Measurements from ENCODE around the gene APLP2. TPM values are rescaled to one million over a fixed set of nuclear protein-coding genes. Genes with fewer than 3 reads are reported as not detected.

Gene APLP2
- polyA plus RNA-seq, 1 donor from 2014 or later: 226 TPM

DNA sequence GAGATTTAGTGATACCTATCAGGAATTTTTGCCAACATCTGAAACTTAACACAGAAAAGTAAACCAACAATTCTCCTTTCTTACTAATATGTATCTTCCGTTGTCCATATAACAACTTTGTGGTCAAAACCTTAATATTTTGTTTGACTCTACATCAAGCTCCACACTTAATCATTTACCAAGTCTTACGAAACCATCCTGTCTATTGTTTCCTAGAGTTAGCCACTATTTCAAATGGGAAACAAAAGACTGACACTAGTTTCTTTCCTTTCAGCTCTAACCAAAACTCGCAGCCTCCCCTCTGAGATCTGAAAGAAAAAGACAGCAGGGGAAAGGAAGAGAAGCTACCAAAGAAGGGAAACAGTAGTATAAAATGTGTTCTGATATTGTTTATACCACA is 40.6 kb upstream of the APLP2 start:
- Histone ChIP-seq H3K9ac (ENCODE audit: low read length) (no peak overlapping the region), H3F3A (ENCODE audit: insufficient read depth, low read length, poor library complexity, severe bottlenecking) (no peaks in the 10 kb centered on the region), H3K27ac (ENCODE audit: low read length) (no peak overlapping the region), H3K9me2 (ENCODE audit: insufficient read depth, low read length) (no peaks in the 10 kb centered on the region), H3K79me2 (replicated peaks; ENCODE audit: insufficient read depth, low read length) (no peaks in the 10 kb centered on the region), H2AFZ (ENCODE audit: low read depth, low read length) (no peak overlapping the region), H3K9me3 (ENCODE audit: low read length) (no peaks in the 10 kb centered on the region), H3K36me3 (ENCODE audit: insufficient read depth, low read length) (no peaks in the 10 kb centered on the region), H3K4me2 (ENCODE audit: low read length) (no peak overlapping the region), H3K4me3 (ENCODE audit: low read length) (no peak overlapping the region), H4K20me1 (ENCODE audit: insufficient read depth) (no peaks in the 10 kb centered on the region), H3K27me3 (ENCODE audit: insufficient read depth, low read depth, low read length) (no peaks in the 10 kb centered on the region)
- TF ChIP-seq EP300 (conservative IDR thresholded peaks at IDR 0.05; ENCODE audit: poor library complexity, severe bottlenecking) (no peak), RAD21 (conservative IDR thresholded peaks at IDR 0.05) (no peak)

GRCh38 chr11:130031056-130031455 is 38.6 kb upstream of the APLP2 start:
- no peak for TF ChIP-seq REST (IDR thresholded peaks at IDR 0.05; ENCODE audit: borderline replicate concordance)
- no peak for TF ChIP-seq RAD21 (conservative IDR thresholded peaks at IDR 0.05)
- no peak for TF ChIP-seq EP300 (conservative IDR thresholded peaks at IDR 0.05; ENCODE audit: poor library complexity, severe bottlenecking)
- no peak for TF ChIP-seq EZH2 (IDR thresholded peaks at IDR 0.05; ENCODE audit: borderline replicate concordance, insufficient read depth, low read length, poor library complexity, severe bottlenecking)
- no peak for TF ChIP-seq SMC3 (conservative IDR thresholded peaks at IDR 0.05; ENCODE audit: poor library complexity)
- TF ChIP-seq TAF1 (IDR thresholded peaks at IDR 0.05; ENCODE audit: low read depth): no peak
- Histone ChIP-seq H2AFZ (ENCODE audit: low read depth, low read length) (no peak overlapping the region), H3K36me3 (ENCODE audit: insufficient read depth, low read length) (no peaks in the 10 kb centered on the region), H3K4me3 (ENCODE audit: low read length) (no peak overlapping the region), H3K27me3 (ENCODE audit: insufficient read depth, low read depth, low read length) (no peaks in the 10 kb centered on the region), H3F3A (ENCODE audit: insufficient read depth, low read length, poor library complexity, severe bottlenecking) (no peaks in the 10 kb centered on the region), H3K9ac (ENCODE audit: low read length) (no peak overlapping the region), H3K9me3 (ENCODE audit: low read length) (no peaks in the 10 kb centered on the region), H3K79me2 (replicated peaks; ENCODE audit: insufficient read depth, low read length) (no peaks in the 10 kb centered on the region), H3K27ac (ENCODE audit: low read length) (no peak overlapping the region), H3K4me2 (ENCODE audit: low read length) (no peak overlapping the region), H4K20me1 (ENCODE audit: insufficient read depth) (no peaks in the 10 kb centered on the region), H3K9me2 (ENCODE audit: insufficient read depth, low read length) (no peaks in the 10 kb centered on the region)

DNA sequence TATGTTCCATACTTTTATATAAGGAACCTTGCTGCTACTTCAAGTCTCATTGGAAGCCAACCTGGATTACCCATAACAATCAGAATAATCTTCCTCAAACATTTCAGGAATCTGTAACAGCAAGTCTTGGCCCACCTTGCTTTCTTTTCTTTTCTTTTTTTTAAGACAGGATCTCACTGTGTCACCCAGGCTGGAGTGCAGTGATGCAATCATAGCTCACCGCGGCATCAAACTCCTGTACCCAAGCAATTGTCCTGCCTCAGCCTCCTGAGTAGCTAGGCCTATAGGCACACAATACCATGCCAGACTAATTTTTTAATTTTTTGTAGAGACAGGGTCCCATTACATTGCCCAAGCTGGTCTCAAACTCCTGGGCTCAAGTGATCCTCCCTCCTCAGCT is 37.7 kb upstream of the APLP2 start:
- TF ChIP-seq TAF1 (IDR thresholded peaks at IDR 0.05; ENCODE audit: low read depth) (no peak), POLR2AphosphoS5 (IDR thresholded peaks at IDR 0.05) (no peak), SMC3 (conservative IDR thresholded peaks at IDR 0.05; ENCODE audit: poor library complexity) (no peak), MXI1 (conservative IDR thresholded peaks at IDR 0.05; ENCODE audit: poor library complexity, severe bottlenecking) (no peak), RAD21 (conservative IDR thresholded peaks at IDR 0.05) (no peak), CTCF (IDR thresholded peaks at IDR 0.05; ENCODE audit: poor library complexity, severe bottlenecking) (no peak), EZH2 (IDR thresholded peaks at IDR 0.05; ENCODE audit: borderline replicate concordance, insufficient read depth, low read length, poor library complexity, severe bottlenecking) (no peak), EP300 (conservative IDR thresholded peaks at IDR 0.05; ENCODE audit: poor library complexity, severe bottlenecking) (no peak), REST (IDR thresholded peaks at IDR 0.05; ENCODE audit: borderline replicate concordance) (no peak)
- Histone ChIP-seq H3K4me3 (ENCODE audit: low read length) (no peak overlapping the region), H3K79me2 (replicated peaks; ENCODE audit: insufficient read depth, low read length) (no peaks in the 10 kb centered on the region), H3K4me2 (ENCODE audit: low read length) (no peak overlapping the region), H3K9me2 (ENCODE audit: insufficient read depth, low read length) (no peaks in the 10 kb centered on the region), H3F3A (ENCODE audit: insufficient read depth, low read length, poor library complexity, severe bottlenecking) (no peaks in the 10 kb centered on the region), H3K27me3 (ENCODE audit: insufficient read depth, low read depth, low read length) (no peaks in the 10 kb centered on the region), H3K9me3 (ENCODE audit: low read length) (no peaks in the 10 kb centered on the region), H3K27ac (ENCODE audit: low read length) (no peak overlapping the region), H3K36me3 (ENCODE audit: insufficient read depth, low read length) (no peaks in the 10 kb centered on the region), H3K9ac (ENCODE audit: low read length) (no peak overlapping the region), H2AFZ (ENCODE audit: low read depth, low read length) (no peak overlapping the region), H4K20me1 (ENCODE audit: insufficient read depth) (no peaks in the 10 kb centered on the region)

All from neural cell (in vitro differentiated cells).